Measurements from ENCODE around the gene FILIP1L.

The FILIP1L gene

GRCh38 chr3:100006570-100007271 lies 107.6 kb downstream of the FILIP1L start:
- DNase-seq (ENCODE audit: low spot score): no peak
- no peak for TF ChIP-seq CTCF (IDR thresholded peaks at IDR 0.05; ENCODE audit: extremely low read depth, missing control alignments)

- DNase-seq (ENCODE audit: low spot score): no peak
- TF ChIP-seq CTCF (IDR thresholded peaks at IDR 0.05; ENCODE audit: extremely low read depth, missing control alignments): no peak
Measured at GRCh38 chr3:100005665-100006393, 108.5 kb downstream of the FILIP1L start.

- no peak for DNase-seq (ENCODE audit: low spot score)
Measured at GRCh38 chr3:100004931-100005330, 109.4 kb downstream of the FILIP1L start.

GRCh38 chr3:100003609-100004503 lies 110.4 kb downstream of the FILIP1L start:
- no peak for TF ChIP-seq CTCF (IDR thresholded peaks at IDR 0.05; ENCODE audit: extremely low read depth, missing control alignments)
- no peak for DNase-seq (ENCODE audit: low spot score)

More at GRCh38 chr3:100004931-100005330, 109.4 kb downstream of the FILIP1L start:
- no peak for TF ChIP-seq CTCF (IDR thresholded peaks at IDR 0.05; ENCODE audit: extremely low read depth, missing control alignments)

GRCh38 chr3:100002599-100003350 lies 111.5 kb downstream of the FILIP1L start:
- no peak for TF ChIP-seq CTCF (IDR thresholded peaks at IDR 0.05; ENCODE audit: extremely low read depth, missing control alignments)
- no peak for DNase-seq (ENCODE audit: low spot score)

GRCh38 chr3:100001526-100002270 lies 112.6 kb downstream of the FILIP1L start:
- DNase-seq (ENCODE audit: low spot score): no peak

More at GRCh38 chr3:100001526-100002270, 112.6 kb downstream of the FILIP1L start:
- TF ChIP-seq CTCF (IDR thresholded peaks at IDR 0.05; ENCODE audit: extremely low read depth, missing control alignments): no peak
